Gastroesophageal sphincter (tissue), 3 donors: Measurements from ENCODE around the gene C2orf92.

Experiments
- CTCF ChIP-seq, 4 experiments: fragments of 200-600 bp in 2 of 4; fragments of 450-650 bp in 2 of 4; sonication (generic) in 1 of 4; IDR thresholded peaks; one replicate each; pipeline ENCODE4 v1.5.1; 2017 to 2019; ENCODE audit warnings: antibody characterized with exemption in 4 of 4, mild to moderate bottlenecking in 2 of 4, moderate library complexity in 2 of 4
- POLR2A ChIP-seq, 2 donors: fragments of 450-650 bp; IDR thresholded peaks; one replicate each; pipeline ENCODE4 v1.6.1; 2017; ENCODE audit warnings: antibody characterized with exemption in 2 of 2, mild to moderate bottlenecking in 2 of 2, moderate library complexity in 1 of 2

- no peak for TF ChIP-seq POLR2A (IDR thresholded peaks at IDR 0.05)
- TF ChIP-seq CTCF (IDR thresholded peaks at IDR 0.05): no peak
Observed at GRCh38 chr2:97645112-97645694, 24.3 kb upstream of the C2orf92 start.
